EL (cell line): ENCODE measurements around the gene LDLR.
"Not testable (repeated sequence)": the region's sequence is repeated elsewhere in the genome, so short reads cannot be mapped to it uniquely, and the experiment has no call there.

Experiments used
- DNase-seq: peaks from one replicate; pipeline ENCODE4 v3.0.0-alpha.2; 2016

The LDLR gene

GRCh38 chr19:11111117-11111770 is 22.0 kb downstream of the LDLR start:
- no peak for DNase-seq

DNA sequence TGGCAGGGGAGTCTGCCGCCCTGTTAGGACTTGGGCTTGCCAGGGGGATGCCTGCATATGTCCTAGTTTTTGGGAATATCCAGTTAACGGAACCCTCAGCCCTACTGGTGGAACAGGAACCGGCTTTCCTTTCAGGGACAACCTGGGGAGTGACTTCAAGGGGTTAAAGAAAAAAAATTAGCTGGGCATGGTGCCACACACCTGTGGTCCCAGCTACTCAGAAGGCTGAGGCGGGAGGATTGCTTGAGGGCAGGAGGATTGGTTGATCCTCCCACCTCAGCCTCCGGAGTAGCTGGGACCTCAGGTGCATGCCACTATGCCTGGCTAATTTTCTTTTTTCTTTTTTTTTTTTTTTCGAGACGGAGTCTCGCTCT is 22.5 kb downstream of the LDLR start:
- DNase-seq = no peak

DNA sequence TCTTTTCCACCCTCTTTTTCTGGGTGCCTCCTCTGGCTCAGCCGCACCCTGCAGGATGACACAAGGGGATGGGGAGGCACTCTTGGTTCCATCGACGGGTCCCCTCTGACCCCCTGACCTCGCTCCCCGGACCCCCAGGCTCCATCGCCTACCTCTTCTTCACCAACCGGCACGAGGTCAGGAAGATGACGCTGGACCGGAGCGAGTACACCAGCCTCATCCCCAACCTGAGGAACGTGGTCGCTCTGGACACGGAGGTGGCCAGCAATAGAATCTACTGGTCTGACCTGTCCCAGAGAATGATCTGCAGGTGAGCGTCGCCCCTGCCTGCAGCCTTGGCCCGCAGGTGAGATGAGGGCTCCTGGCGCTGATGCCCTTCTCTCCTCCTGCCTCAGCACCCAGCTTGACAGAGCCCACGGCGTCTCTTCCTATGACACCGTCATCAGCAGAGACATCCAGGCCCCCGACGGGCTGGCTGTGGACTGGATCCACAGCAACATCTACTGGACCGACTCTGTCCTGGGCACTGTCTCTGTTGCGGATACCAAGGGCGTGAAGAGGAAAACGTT is 24.0 kb downstream of the LDLR start:
- DNase-seq = no peak

DNA sequence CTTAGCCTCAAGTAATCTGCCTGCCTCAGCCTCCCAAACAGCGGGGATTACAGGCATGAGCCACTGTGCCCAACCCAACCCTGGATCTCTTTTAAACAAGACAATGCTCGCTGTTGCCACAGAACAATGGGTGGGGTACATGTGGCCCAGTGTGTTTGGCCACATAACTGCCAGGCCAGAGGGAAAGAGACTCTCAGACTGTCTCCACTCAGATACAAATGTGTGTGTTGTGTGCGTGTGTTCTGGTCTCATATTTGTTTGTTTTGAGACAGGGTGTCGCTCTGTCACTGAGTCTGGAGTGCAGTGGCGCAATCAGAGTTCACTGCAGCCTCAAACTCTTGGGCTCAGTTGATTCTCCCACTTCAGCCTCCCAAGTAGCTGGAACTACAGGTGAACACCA is 25.8 kb downstream of the LDLR start:
- no peak for DNase-seq

GRCh38 chr19:11115895-11116446 is 26.7 kb downstream of the LDLR start:
- no peak for DNase-seq

DNA sequence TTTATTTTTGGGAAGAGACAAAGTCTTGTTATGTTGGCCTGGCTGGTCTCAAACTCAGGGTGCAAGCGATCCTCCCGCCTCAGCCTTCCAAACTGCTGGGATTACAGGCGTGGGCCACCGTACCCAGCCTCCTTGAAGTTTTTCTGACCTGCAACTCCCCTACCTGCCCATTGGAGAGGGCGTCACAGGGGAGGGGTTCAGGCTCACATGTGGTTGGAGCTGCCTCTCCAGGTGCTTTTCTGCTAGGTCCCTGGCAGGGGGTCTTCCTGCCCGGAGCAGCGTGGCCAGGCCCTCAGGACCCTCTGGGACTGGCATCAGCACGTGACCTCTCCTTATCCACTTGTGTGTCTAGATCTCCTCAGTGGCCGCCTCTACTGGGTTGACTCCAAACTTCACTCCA is 27.2 kb downstream of the LDLR start:
- no peak for DNase-seq

- DNase-seq = not testable (repeated sequence)
Observed at GRCh38 chr19:11121963-11122362, 32.7 kb downstream of the LDLR start.

- DNase-seq = no peak
Observed at GRCh38 chr19:11123114-11123513, 33.9 kb downstream of the LDLR start.

- DNase-seq = not testable (repeated sequence)
Observed at GRCh38 chr19:11124157-11124556, 34.9 kb downstream of the LDLR start.

GRCh38 chr19:11125994-11126685 is 36.9 kb downstream of the LDLR start:
- DNase-seq = peak; percentile 70

DNA sequence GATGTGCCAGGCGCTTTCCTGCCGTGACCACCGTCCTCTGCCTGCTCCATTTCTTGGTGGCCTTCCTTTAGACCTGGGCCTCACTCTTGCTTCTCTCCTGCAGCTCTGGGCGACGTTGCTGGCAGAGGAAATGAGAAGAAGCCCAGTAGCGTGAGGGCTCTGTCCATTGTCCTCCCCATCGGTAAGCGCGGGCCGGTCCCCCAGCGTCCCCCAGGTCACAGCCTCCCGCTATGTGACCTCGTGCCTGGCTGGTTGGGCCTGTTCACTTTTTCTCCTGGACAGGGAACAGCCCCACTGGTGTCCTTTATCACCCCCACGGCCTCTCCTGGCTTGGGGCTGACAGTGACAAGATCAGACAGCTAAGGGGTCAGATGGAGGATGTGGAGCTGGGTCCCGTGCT is 38.6 kb downstream of the LDLR start:
- DNase-seq = no peak

- DNase-seq = peak; percentile 72
Observed at GRCh38 chr19:11130824-11131455, 41.7 kb downstream of the LDLR start.

- DNase-seq = no peak
Observed at GRCh38 chr19:11131471-11131870, 42.2 kb downstream of the LDLR start.

GRCh38 chr19:11136400-11137101 is 47.3 kb downstream of the LDLR start:
- no peak for DNase-seq

GRCh38 chr19:11137542-11138384 is 48.5 kb downstream of the LDLR start:
- peak; percentile 94 for DNase-seq

GRCh38 chr19:11138601-11139300 is 49.5 kb downstream of the LDLR start:
- peak; percentile 88 for DNase-seq

GRCh38 chr19:11140023-11140538 is 50.8 kb downstream of the LDLR start:
- DNase-seq = not testable (repeated sequence)

DNA sequence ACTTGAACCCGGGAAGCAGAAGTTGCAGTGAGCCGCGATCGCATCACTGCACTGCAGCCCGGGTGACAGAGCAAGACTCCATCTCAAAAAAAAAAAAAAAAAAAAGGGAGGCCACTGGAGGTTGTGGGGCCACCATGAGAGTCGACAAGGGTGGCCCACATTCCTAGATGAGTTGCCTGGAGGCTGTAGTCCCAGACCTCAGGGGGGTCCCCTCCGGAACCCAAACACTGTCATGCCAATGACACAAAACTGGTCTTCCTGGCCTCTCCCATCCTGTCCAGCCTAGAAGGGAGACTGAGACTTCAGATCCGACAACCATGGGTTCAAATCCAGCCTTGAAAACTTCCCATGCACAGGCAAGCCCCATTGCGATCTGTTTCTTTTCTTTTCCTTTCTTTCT is 51.6 kb downstream of the LDLR start:
- DNase-seq = no peak

DNA sequence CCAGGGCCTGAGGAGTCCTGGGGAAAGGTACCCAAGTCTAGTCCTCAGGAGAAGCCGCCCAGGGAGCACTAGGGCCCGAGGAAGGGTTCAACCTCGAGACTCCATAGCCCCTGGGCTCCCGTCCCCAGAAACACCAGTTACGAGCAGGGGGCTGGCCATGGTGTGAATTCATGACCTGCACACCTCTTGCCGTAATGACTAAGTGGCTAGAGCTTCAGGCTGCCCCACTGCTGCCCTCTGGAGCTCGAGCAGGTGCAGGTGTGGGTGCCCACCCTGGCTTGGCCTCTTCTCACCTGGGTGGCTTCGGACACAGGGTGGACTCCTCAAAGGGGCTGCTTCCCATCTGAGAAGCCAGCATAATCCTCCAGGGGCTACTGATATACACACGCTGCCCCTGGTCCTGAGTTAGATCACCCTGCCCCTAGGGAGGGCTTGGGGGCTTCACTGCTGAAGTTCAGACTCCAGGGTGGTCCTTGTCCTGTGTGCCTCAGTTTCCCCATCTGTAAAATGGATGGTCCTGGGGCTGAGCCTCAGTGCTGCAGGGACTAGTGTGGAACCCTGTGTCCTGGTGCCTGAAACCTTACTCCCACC is 52.8 kb downstream of the LDLR start:
- DNase-seq = no peak

- DNase-seq = peak; percentile 96
Observed at GRCh38 chr19:11142528-11143171, 53.4 kb downstream of the LDLR start.
